ENCODE results near the gene CYP51A1.
A peak's percentile ranks its signal among the peaks of the same experiment; 100 is the strongest.
"Not testable (repeated sequence)": the region's sequence is repeated elsewhere in the genome, so short reads cannot be mapped to it uniquely, and the experiment has no call there.

The CYP51A1 gene

DNA sequence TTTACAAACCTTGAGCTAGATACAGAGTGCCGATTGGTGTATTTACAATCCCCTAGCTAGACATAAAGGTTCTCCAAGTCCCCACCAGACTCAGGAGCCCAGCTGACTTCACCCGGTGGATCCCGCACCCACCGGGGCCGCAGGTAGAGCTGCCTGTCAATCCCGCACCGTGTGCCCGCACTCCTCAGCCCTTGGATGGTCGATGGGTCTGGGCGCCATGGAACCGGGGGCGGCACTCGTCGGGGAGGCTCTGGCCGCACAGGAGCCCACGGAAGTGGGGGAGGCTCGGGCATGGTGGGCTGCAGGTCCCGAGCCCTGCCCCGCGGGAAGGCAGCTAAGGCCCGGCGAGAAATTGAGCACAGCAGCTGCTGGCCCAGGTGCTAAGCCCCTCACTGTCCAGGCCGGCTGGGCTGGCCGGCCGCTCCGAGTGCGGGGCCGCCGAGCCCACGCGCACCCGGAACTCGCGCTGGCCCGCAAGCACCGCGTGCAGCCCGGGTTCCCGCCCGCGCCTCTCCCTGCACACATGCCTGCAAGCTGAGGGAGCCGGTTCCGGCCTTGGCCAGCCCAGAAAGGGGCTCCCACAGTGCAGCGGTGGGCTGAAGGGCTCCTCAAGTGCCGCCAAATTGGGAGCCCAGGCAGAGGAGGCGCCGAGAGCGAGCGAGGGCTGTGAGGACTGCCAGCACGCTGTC lies 9.1 kb upstream of the CYP51A1 start:
- not testable (repeated sequence) for H3K27ac ChIP-seq (ENCODE audit: low read length); H3K9ac ChIP-seq (ENCODE audit: low read length); H3K27me3 ChIP-seq (ENCODE audit: control insufficient read depth, insufficient read depth, low read length); H3K4me1 ChIP-seq (ENCODE audit: control insufficient read depth, low read depth, low read length); H3K4me3 ChIP-seq (ENCODE audit: low read length); H3K36me3 ChIP-seq (ENCODE audit: control insufficient read depth, low read depth, low read length); H3K9me3 ChIP-seq (ENCODE audit: control insufficient read depth, low read depth, low read length)

DNA sequence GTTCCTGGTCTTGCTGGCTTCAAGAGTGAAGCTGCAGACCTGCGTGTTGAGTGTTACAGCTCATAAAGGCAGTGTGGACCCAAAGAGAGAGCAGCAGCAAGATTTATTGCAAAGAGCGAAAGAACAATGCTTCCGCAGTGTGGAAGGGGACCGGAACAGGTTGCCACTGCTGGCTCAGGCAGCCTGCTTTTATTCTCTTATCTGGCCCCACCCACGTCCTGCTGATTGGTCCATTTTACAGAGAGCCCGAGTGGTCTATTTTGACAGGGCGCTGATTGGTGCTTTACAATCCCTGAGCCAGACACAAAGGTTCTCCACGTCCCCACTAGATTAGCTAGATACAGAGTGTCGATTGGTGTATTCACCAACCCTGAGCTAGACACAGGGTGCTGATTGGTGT lies 8.5 kb upstream of the CYP51A1 start:
- H3K27ac ChIP-seq (ENCODE audit: low read length); H3K36me3 ChIP-seq (ENCODE audit: control insufficient read depth, low read depth, low read length); H3K9ac ChIP-seq (ENCODE audit: low read length); H3K4me3 ChIP-seq (ENCODE audit: low read length); H3K27me3 ChIP-seq (ENCODE audit: control insufficient read depth, insufficient read depth, low read length); H3K4me1 ChIP-seq (ENCODE audit: control insufficient read depth, low read depth, low read length); H3K9me3 ChIP-seq (ENCODE audit: control insufficient read depth, low read depth, low read length): not testable (repeated sequence)

DNA sequence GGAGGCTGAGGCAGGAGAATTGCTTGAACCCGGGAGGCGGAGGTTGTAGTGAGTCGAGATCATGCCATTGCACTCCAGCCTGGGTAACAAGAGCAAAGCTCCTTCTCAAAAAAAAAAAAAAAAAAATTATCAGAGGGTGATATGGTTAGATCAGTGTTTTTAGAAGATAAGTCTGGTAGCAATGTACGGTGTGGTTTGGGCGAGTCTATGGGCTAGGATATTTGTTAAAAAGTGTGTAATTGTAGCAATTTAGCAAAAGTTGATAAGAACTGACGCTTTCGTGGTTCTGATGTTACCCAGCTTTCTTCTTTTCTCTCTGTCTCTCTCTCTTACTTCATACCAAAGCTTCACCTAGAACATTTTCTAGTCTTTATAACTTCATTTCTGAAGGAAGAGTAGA lies 6.9 kb upstream of the CYP51A1 start:
- no peak overlapping the region for H3K4me3 ChIP-seq (ENCODE audit: low read length)
- H3K27ac ChIP-seq (ENCODE audit: low read length) = no peak overlapping the region
- H3K27me3 ChIP-seq (ENCODE audit: control insufficient read depth, insufficient read depth, low read length) = no peaks in the 10 kb centered on the region
- H3K9ac ChIP-seq (ENCODE audit: low read length) = no peak overlapping the region
- no peaks in the 10 kb centered on the region for H3K36me3 ChIP-seq (ENCODE audit: control insufficient read depth, low read depth, low read length)
- H3K9me3 ChIP-seq (ENCODE audit: control insufficient read depth, low read depth, low read length) = no peaks in the 10 kb centered on the region
- no peaks in the 10 kb centered on the region for H3K4me1 ChIP-seq (ENCODE audit: control insufficient read depth, low read depth, low read length)

DNA sequence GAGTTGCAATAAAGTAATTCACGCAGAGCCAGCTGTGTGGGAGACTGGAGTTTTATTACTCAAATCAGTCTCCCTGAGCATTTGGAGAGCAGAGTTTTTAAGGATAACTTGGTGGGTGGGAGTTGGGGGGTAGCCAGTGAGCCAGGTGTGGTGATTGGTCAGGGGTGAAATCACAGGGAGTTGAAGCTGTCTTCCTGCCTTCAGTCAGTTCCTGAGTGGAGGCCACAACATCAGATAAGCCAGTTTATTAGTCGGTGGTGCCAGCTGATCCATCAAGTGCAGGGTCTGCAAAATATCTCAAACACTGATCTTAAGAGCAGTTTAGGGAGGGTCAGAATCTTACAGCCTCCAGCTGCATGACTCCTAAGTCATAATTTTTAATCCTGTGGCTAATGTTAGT lies 3.3 kb upstream of the CYP51A1 start:
- H3K27me3 ChIP-seq (ENCODE audit: control insufficient read depth, insufficient read depth, low read length) = no peaks in the 10 kb centered on the region
- no peak overlapping the region for H3K27ac ChIP-seq (ENCODE audit: low read length)
- H3K36me3 ChIP-seq (ENCODE audit: control insufficient read depth, low read depth, low read length) = no peaks in the 10 kb centered on the region
- no peak overlapping the region for H3K9ac ChIP-seq (ENCODE audit: low read length)
- H3K9me3 ChIP-seq (ENCODE audit: control insufficient read depth, low read depth, low read length) = no peaks in the 10 kb centered on the region
- H3K4me1 ChIP-seq (ENCODE audit: control insufficient read depth, low read depth, low read length) = peaks cover under 1% of the 10 kb centered on the region
- H3K4me3 ChIP-seq (ENCODE audit: low read length) = no peak overlapping the region

DNA sequence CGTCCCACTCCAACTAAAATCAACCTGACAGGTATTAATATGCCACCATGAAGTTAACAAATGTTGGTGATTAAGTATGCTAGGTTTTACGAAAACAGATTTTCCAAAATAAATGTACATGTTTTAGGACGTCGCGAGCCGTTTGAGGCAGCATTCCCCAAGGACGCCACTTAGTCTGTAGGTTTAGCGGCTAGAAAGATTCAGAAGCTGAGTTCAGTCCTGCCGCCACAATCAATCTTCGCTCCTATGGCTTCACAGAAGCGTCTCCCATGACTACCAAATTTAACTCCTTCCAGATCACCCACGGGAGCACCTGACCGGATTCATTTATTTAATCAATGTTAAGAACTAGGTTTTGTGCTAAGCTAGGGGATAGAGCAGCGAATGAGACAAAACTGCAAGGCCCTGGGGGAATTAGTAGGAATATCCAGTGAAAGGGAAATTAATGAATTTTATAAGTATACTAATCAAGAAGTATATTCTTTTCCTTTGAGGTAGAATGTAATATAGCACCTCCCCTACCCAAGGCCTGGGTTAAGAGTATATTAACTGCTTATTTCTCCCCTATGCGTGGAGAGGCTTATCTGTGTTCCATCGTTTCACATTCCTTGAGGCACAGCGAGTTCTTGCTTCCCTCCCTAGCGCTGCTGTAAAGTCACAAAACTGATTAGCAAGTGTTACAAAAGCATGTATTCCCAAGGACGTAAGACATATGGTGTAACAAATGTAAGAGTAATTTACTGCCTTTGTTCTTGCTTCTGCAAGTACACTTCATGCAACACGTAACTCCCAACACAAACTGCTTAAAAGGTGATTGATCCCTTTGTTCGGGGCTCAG lies 994 bp upstream of the CYP51A1 start:
- H3K9me3 ChIP-seq (ENCODE audit: control insufficient read depth, low read depth, low read length) = no peaks in the 10 kb centered on the region
- peak overlapping the region; percentile 86 for H3K4me3 ChIP-seq (ENCODE audit: low read length)
- H3K27me3 ChIP-seq (ENCODE audit: control insufficient read depth, insufficient read depth, low read length) = no peaks in the 10 kb centered on the region
- peaks cover 12% of the 10 kb centered on the region for H3K4me1 ChIP-seq (ENCODE audit: control insufficient read depth, low read depth, low read length)
- peak overlapping the region; percentile 81 for H3K9ac ChIP-seq (ENCODE audit: low read length)
- peaks cover 9% of the 10 kb centered on the region for H3K36me3 ChIP-seq (ENCODE audit: control insufficient read depth, low read depth, low read length)
- H3K27ac ChIP-seq (ENCODE audit: low read length) = no peak overlapping the region

DNA sequence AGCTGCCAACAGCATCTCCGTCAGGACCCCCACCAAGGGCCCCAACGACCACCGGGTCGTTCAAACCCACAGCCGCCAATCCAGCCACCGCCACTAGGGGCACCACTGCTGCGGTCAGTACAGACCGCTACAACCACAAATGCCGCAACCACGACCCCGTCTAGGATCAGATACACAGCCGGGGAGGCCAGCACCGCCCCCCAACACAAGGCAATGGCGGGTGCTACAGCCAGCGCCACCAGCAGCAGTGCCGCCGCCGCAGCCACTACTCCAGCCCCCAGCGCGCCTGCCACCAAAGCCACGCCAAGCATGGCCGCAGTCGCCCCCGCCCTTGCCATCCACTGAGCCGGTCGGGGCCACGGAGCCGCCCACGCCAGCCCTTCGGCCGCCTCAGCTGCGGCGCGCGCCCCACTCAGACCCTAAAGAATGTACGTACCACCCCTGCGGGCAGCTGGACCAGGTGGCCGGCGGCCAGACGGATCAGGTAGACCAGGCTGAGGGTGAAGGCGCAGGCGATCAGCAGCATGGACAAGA lies 473 bp downstream of the CYP51A1 start:
- H3K27me3 ChIP-seq (ENCODE audit: control insufficient read depth, insufficient read depth, low read length) = no peaks in the 10 kb centered on the region
- no peaks in the 10 kb centered on the region for H3K9me3 ChIP-seq (ENCODE audit: control insufficient read depth, low read depth, low read length)

DNA sequence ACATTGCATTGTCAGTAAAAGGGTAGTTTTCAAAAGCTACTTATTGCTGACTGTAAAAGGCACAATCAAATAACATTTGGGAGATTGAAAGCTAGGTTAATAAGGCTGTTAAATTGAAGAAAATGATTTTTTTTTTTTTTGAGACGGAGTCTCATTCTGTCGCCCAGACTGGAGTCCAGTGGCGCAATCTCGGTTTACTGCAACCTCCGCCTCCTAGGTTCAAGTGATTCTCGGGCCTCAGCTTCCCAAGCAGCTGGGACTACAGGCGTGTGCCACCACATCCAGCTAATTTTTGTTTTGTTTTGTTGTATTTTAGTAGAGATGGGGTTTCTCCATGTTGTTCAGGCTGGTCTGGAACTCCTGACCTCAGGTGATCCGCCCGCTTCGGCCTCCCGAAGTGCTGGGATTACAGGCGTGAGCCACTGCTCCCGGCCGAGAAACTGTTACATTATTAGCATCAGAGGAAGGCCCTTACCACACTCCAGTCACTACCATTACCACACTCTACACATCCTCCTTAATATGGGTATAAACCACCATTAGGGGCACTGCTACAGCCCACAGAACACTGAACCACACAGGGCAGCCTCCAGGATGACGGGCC lies 1.0 kb downstream of the CYP51A1 start:
- Histone ChIP-seq H3K27ac (ENCODE audit: low read length) (no peak overlapping the region), H3K4me3 (ENCODE audit: low read length) (peak overlapping the region; percentile 86), H3K9me3 (ENCODE audit: control insufficient read depth, low read depth, low read length) (no peaks in the 10 kb centered on the region), H3K9ac (ENCODE audit: low read length) (peak overlapping the region; percentile 81), H3K27me3 (ENCODE audit: control insufficient read depth, insufficient read depth, low read length) (no peaks in the 10 kb centered on the region), H3K36me3 (ENCODE audit: control insufficient read depth, low read depth, low read length) (peaks cover 29% of the 10 kb centered on the region), H3K4me1 (ENCODE audit: control insufficient read depth, low read depth, low read length) (peaks cover 12% of the 10 kb centered on the region)

More for the DNA sequence above, 473 bp downstream of the CYP51A1 start:
- peaks cover 12% of the 10 kb centered on the region for H3K4me1 ChIP-seq (ENCODE audit: control insufficient read depth, low read depth, low read length)
- H3K9ac ChIP-seq (ENCODE audit: low read length) = peak overlapping the region; percentile 81
- H3K27ac ChIP-seq (ENCODE audit: low read length) = peak overlapping the region; percentile 81
- H3K36me3 ChIP-seq (ENCODE audit: control insufficient read depth, low read depth, low read length) = peaks cover 23% of the 10 kb centered on the region
- peak overlapping the region; percentile 86 for H3K4me3 ChIP-seq (ENCODE audit: low read length)

DNA sequence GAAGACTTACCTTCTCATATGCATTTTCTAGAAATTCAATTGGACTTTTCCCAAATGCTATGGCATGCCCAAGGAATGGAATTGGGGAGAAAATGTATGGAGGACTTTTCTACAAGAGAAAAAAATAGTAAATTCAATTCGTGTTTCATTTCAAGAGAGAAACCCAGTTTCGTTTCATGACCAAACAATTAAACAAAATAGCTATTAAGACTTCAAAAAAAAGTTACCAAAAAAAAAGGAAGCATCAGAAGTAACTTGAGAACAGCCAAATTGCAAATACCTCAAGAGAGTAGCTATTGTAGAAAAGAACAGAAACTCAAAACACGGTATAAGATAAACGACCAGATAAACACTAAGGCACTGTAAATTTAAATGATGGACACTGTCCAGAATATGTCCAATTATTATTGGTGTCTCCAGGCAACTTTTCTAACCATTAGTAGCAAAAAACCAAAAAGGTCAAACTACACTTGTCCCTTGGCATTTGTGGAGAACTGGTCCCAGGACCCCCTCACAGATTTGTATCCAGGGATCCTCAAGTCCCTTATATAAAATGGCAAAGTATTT lies 2.4 kb downstream of the CYP51A1 start:
- peak overlapping the region; percentile 39 for H3K9ac ChIP-seq (ENCODE audit: low read length)
- H3K4me1 ChIP-seq (ENCODE audit: control insufficient read depth, low read depth, low read length) = peaks cover 12% of the 10 kb centered on the region
- H3K36me3 ChIP-seq (ENCODE audit: control insufficient read depth, low read depth, low read length) = peaks cover 43% of the 10 kb centered on the region
- H3K4me3 ChIP-seq (ENCODE audit: low read length) = peak overlapping the region; percentile 86
- no peaks in the 10 kb centered on the region for H3K9me3 ChIP-seq (ENCODE audit: control insufficient read depth, low read depth, low read length)
- no peaks in the 10 kb centered on the region for H3K27me3 ChIP-seq (ENCODE audit: control insufficient read depth, insufficient read depth, low read length)
- H3K27ac ChIP-seq (ENCODE audit: low read length) = no peak overlapping the region

DNA sequence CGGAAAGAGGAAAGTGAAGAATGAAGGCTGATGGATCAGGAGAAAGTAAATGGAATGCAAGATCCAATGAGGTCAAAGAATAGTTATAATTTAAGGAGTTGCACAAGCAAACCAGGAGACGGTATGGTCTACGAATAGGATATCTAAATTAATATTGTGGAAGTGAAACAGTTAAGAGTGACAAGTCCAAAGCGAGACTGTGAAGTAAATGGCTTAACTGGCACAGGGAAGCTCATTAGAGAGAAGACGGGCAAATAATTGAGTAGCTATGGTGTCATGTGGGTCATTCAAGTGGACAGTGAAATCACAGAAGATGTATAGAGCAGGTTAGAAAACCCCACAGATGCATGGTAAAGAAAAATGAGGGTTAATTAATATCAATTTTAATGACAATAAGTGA lies 3.2 kb downstream of the CYP51A1 start:
- peaks cover 12% of the 10 kb centered on the region for H3K4me1 ChIP-seq (ENCODE audit: control insufficient read depth, low read depth, low read length)
- no peaks in the 10 kb centered on the region for H3K27me3 ChIP-seq (ENCODE audit: control insufficient read depth, insufficient read depth, low read length)
- no peak overlapping the region for H3K4me3 ChIP-seq (ENCODE audit: low read length)
- H3K36me3 ChIP-seq (ENCODE audit: control insufficient read depth, low read depth, low read length) = peaks cover 50% of the 10 kb centered on the region
- H3K9ac ChIP-seq (ENCODE audit: low read length) = no peak overlapping the region
- no peaks in the 10 kb centered on the region for H3K9me3 ChIP-seq (ENCODE audit: control insufficient read depth, low read depth, low read length)
- H3K27ac ChIP-seq (ENCODE audit: low read length) = no peak overlapping the region

DNA sequence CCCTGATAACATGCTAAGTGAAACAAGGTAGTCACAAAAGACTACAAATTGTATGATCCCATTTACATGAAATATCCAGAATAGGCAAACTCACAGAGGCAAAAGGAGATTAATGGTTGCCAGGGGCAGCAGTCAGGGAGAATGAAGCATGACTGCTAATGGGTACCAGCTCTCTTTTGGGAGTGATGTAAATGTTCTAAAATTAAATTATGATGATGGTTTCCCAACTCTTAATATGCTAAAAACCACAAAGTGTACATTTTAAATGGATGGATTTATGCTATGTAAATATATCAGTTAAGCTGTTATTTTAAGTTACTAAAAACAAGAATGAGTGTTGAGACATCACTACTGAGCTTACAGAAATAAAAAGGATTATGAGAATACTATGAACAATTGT lies 12.6 kb downstream of the CYP51A1 start:
- H3K4me3 ChIP-seq (ENCODE audit: low read length) = no peak overlapping the region
- no peaks in the 10 kb centered on the region for H3K4me1 ChIP-seq (ENCODE audit: control insufficient read depth, low read depth, low read length)
- no peaks in the 10 kb centered on the region for H3K27me3 ChIP-seq (ENCODE audit: control insufficient read depth, insufficient read depth, low read length)
- H3K36me3 ChIP-seq (ENCODE audit: control insufficient read depth, low read depth, low read length) = peaks cover 73% of the 10 kb centered on the region
- H3K9ac ChIP-seq (ENCODE audit: low read length) = no peak overlapping the region
- H3K27ac ChIP-seq (ENCODE audit: low read length) = no peak overlapping the region
- H3K9me3 ChIP-seq (ENCODE audit: control insufficient read depth, low read depth, low read length) = no peaks in the 10 kb centered on the region

DNA sequence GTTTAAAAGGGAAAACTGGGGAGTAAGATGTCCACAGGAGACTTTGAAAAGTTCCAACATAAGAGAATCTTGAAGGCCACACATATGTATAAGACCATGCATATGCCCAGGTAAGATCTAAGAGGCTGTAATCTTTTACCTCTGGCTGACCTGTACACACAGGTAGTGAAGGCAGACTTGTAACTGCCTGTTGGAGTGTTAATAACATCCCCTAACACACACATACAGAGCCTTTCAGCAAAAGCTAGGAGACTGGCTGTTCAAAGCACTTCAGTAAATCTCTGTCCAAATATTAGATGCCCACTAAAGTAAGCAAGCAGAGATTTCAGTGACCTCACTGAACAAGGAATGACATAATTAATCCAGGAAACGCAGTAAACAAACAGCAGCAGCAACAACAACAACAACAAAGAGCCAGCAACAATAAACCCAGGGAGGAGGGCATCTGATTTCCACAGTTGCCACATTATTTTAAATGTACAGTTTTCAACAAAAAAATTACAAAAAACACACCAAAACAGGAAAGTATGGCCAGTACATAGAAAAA lies 15.0 kb downstream of the CYP51A1 start:
- Histone ChIP-seq H3K27me3 (ENCODE audit: control insufficient read depth, insufficient read depth, low read length) (no peaks in the 10 kb centered on the region), H3K4me3 (ENCODE audit: low read length) (no peak overlapping the region), H3K27ac (ENCODE audit: low read length) (no peak overlapping the region), H3K4me1 (ENCODE audit: control insufficient read depth, low read depth, low read length) (no peaks in the 10 kb centered on the region), H3K9me3 (ENCODE audit: control insufficient read depth, low read depth, low read length) (no peaks in the 10 kb centered on the region), H3K36me3 (ENCODE audit: control insufficient read depth, low read depth, low read length) (peaks cover 70% of the 10 kb centered on the region), H3K9ac (ENCODE audit: low read length) (no peak overlapping the region)
